RWPE1 (cell line): ENCODE data around the gene ZBTB5.

ENCODE experiments used
- CTCF ChIA-PET: fragments of 350-600 bp; sonication (Branson Sonifier 250); formaldehyde crosslinking; extraction: SDS; loops from one replicate; lab custom pipeline; 2021; lab: Yijun Ruan, JAX
- POLR2A ChIA-PET: fragments of 400-600 bp; formaldehyde crosslinking; extraction: SDS; loops from one replicate; lab custom pipeline; 2020; ENCODE audit warnings: antibody characterized with exemption; ENCODE audit not compliant: low non-redundant PET; lab: Yijun Ruan, JAX
- DNase-seq: peaks from one replicate; pipeline ENCODE4 v3.0.0; 2012; ENCODE audit warnings: low spot score
- H3K27ac ChIP-seq: fragments of 450-650 bp; 2 replicates; pipeline ENCODE4 v1.5.1; 2017
- TF ChIP-seq, protein P1 (sequence below): fragments of 450-650 bp; conservative IDR thresholded peaks from 2 replicates; pipeline ENCODE4 v1.5.1; 2017; ENCODE audit warnings: low read depth, mild to moderate bottlenecking

ZBTB5 gene

DNA sequence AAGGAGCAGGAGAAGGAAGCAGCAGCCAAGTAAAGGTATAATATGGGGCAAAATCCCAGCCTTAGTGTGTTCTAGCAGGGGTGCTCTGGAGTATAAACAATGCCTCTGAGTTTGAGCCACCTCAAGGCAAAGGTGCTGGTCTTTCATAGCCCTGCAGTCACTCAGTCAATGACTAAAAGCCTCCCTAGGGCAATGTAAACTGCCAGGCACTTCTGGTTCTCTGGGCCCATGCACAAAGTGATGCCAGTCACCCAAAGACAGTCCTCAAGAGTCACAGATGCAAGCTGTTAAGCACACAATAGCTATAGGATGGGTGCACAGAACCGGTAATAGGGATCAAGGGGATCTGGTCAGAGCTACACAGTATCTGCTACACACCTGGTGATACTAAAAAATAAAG, 12.6 kb downstream of the ZBTB5 start:
- TF ChIP-seq, protein P1, sequence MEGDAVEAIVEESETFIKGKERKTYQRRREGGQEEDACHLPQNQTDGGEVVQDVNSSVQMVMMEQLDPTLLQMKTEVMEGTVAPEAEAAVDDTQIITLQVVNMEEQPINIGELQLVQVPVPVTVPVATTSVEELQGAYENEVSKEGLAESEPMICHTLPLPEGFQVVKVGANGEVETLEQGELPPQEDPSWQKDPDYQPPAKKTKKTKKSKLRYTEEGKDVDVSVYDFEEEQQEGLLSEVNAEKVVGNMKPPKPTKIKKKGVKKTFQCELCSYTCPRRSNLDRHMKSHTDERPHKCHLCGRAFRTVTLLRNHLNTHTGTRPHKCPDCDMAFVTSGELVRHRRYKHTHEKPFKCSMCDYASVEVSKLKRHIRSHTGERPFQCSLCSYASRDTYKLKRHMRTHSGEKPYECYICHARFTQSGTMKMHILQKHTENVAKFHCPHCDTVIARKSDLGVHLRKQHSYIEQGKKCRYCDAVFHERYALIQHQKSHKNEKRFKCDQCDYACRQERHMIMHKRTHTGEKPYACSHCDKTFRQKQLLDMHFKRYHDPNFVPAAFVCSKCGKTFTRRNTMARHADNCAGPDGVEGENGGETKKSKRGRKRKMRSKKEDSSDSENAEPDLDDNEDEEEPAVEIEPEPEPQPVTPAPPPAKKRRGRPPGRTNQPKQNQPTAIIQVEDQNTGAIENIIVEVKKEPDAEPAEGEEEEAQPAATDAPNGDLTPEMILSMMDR: no peak
- ChIA-PET POLR2A (no interaction called here), CTCF (no interaction called here)
- H3K27ac ChIP-seq: no peak overlapping the region
- DNase-seq: no peak

DNA sequence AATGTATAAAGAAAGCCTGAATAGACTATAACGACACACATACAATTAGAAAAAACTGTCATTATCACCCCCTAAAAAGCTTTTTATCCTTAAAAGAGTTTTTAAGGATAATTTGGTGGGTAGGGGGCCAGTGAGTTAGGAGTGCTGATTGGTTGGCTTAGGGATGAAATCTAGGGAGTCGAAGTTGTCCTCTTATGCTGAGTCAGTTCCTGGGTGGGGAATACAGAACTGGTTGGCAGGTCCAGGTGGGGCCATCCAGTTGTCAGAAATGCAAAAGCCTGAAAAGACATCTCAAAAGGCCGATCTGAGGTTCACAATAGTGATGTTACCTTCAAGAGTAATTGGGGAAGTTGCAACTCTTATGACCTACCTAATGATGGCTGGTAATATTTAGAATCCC, 13.6 kb downstream of the ZBTB5 start:
- CTCF ChIA-PET: interaction anchor here (0.6 kb wide), 1 partner anchor 1011 kb away, joined by 3 read pairs; no protein-coding TSS in a partner anchor
- H3K27ac ChIP-seq: no peak overlapping the region
- POLR2A ChIA-PET: no interaction called here

DNA sequence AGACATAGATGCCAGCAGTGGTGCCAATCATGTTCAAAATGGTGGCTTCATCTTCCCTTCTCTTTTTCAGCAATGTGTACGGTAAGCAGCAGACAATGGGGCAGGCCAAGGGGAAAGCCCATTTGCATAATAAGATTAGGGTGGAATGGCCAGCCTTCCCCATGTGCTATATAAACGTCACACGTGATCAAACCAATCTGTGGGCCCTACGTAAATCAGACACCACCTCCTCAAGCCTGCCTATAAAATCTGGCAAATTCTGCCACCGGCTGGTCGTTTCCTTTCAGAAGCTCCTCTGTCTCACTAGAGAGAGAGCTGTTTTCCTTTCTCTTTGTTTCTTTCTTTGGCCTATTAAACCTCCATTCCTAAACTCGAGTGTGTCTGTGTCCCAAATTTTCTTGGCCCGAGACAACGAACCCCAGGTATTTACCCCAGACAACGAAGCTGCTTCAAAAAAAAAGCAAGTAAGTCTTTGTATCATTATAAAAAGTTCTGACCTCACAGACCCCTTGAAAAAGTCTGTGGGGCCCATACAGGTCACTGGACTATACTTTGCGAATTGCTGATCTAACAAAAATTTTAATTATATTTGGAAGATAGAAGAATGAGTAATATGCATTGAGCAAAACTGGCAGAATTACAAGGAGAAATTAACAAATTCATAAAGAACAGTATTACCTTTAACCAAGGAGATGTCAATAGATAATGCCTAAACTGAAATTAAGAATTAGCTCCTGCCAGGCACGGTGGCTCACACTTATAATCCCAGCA, 15.2 kb downstream of the ZBTB5 start:
- DNase-seq: no peak
- H3K27ac ChIP-seq: no peak overlapping the region
- POLR2A ChIA-PET: no interaction called here
- TF ChIP-seq, protein P1: no peak
- CTCF ChIA-PET: interaction anchor here (0.6 kb wide), 1 partner anchor 989 kb away, joined by 3 read pairs; no protein-coding TSS in a partner anchor

More for the DNA sequence above, 13.6 kb downstream of the ZBTB5 start:
- no peak for DNase-seq
- TF ChIP-seq, protein P1: no peak

DNA sequence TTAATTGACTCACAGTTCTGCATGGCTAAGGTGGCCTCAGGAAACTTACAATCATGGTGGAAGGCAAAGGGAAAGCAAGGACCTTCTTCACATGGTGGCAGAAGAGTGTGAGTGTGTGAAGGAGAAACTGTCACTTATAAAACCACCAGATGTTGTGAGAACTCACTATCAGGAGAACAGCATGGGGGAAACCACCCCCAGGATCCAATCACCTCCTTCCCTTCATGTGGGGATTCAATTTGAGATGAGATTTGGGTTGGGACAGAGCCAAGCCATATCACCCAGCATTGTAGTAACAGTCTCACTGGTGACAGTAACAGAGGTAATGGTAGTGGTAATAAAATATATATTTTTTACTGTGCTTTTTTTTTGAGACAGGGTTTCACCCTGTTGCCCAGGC, 18.1 kb downstream of the ZBTB5 start:
- no peak for DNase-seq
- TF ChIP-seq, protein P1: no peak
- POLR2A ChIA-PET: no interaction called here
- CTCF ChIA-PET: no interaction called here
- no peak overlapping the region for H3K27ac ChIP-seq

DNA sequence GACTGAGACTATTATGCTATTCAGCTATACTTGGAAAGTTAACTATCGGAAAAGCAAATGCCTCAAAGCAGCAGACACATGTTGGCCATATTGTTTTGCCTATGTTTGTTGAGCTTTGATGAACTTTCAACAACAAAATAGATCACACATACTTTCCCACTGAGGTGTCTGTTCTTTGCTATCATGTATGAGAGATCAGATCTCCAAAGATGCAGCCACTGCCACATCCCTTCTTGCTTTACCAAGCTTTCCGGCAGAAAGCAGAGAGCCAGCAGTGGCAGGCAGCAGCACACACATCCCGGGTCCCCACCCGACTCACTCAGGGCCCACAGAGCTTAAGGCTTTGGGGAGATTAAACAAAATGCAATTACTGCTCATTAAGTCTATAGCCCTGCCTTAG, 18.8 kb downstream of the ZBTB5 start:
- DNase-seq: no peak

DNA sequence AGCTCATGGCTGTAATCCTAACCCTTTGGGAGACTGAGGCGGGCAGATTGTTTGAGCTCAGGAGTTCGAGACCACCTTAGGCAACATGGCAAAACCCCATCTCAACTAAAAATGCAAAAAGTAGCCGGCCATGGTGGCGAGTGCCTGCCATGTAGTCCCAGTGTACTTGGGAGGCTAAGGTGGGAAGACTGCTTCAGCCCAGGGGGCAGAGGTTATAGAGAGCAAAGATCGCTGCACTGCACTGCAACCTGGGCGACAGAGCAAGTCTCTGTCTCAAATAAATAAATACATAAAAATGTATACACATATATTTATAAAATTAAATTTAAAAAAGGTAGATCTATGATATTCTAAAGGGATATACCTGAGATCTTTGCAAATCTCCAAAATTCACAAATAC, 19.4 kb downstream of the ZBTB5 start:
- no peak overlapping the region for H3K27ac ChIP-seq
- ChIA-PET POLR2A (no interaction called here), CTCF (no interaction called here)
- no peak for DNase-seq
- TF ChIP-seq, protein P1: no peak

More for the DNA sequence above, 18.8 kb downstream of the ZBTB5 start:
- ChIA-PET CTCF (no interaction called here), POLR2A (no interaction called here)
- TF ChIP-seq, protein P1: no peak
- H3K27ac ChIP-seq: no peak overlapping the region
